ENCODE data around the gene C11orf21.

The C11orf21 gene

GRCh38 chr11:2263071-2263565, 38.6 kb downstream of the C11orf21 start:
- no peak overlapping the region for H3K4me3 ChIP-seq (ENCODE audit: low read depth, low read length)
- TF ChIP-seq, protein P1, sequence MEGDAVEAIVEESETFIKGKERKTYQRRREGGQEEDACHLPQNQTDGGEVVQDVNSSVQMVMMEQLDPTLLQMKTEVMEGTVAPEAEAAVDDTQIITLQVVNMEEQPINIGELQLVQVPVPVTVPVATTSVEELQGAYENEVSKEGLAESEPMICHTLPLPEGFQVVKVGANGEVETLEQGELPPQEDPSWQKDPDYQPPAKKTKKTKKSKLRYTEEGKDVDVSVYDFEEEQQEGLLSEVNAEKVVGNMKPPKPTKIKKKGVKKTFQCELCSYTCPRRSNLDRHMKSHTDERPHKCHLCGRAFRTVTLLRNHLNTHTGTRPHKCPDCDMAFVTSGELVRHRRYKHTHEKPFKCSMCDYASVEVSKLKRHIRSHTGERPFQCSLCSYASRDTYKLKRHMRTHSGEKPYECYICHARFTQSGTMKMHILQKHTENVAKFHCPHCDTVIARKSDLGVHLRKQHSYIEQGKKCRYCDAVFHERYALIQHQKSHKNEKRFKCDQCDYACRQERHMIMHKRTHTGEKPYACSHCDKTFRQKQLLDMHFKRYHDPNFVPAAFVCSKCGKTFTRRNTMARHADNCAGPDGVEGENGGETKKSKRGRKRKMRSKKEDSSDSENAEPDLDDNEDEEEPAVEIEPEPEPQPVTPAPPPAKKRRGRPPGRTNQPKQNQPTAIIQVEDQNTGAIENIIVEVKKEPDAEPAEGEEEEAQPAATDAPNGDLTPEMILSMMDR (IDR thresholded peaks at IDR 0.05; ENCODE audit: low read depth, low read length) = no peak

- H3K4me3 ChIP-seq (ENCODE audit: low read depth, low read length) = no peak overlapping the region
- TF ChIP-seq, protein P1 (IDR thresholded peaks at IDR 0.05; ENCODE audit: low read depth, low read length) = no peak
Observed at GRCh38 chr11:2262301-2263070, 39.2 kb downstream of the C11orf21 start.

DNA sequence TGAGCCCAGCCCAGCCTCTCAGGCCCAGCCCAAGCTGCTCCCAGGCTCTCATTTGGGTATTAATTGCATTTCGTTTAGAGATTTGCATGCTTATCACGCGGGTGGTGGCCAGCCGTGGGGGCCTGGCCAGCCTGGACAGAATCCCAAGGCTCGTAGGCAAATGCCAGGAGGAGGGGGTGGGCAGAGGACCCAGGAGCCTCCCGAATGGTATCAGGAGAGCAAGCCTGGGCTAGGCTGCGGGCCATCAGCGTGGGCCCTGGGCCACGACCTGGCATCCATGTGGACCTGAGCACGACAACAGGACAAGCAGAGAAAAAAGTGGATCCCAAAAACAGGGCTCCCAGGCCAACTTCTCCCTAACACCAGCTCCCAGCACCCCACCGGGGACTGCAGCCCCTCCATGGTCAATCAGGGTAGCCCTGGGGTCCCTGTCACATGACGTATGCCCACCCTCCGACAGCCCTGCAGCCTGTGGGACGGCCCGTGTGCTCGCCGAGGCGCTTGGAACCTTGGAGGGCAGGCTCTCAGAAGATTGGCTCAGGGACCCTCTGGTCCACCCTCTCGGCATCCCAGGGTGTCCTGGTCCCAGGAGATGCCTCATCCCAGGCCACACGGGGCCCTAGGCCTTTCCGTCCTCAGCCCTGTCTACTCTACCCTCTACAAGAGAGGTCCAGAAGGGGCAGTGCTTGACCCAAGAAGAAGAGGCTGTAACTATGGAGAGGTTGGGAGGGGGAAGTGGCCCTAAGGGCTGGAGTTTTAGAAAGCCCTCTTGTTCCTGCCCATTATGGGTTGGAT, 40.1 kb downstream of the C11orf21 start:
- H3K4me3 ChIP-seq (ENCODE audit: low read depth, low read length) = no peak overlapping the region
- TF ChIP-seq, protein P1 (IDR thresholded peaks at IDR 0.05; ENCODE audit: low read depth, low read length) = no peak

DNA sequence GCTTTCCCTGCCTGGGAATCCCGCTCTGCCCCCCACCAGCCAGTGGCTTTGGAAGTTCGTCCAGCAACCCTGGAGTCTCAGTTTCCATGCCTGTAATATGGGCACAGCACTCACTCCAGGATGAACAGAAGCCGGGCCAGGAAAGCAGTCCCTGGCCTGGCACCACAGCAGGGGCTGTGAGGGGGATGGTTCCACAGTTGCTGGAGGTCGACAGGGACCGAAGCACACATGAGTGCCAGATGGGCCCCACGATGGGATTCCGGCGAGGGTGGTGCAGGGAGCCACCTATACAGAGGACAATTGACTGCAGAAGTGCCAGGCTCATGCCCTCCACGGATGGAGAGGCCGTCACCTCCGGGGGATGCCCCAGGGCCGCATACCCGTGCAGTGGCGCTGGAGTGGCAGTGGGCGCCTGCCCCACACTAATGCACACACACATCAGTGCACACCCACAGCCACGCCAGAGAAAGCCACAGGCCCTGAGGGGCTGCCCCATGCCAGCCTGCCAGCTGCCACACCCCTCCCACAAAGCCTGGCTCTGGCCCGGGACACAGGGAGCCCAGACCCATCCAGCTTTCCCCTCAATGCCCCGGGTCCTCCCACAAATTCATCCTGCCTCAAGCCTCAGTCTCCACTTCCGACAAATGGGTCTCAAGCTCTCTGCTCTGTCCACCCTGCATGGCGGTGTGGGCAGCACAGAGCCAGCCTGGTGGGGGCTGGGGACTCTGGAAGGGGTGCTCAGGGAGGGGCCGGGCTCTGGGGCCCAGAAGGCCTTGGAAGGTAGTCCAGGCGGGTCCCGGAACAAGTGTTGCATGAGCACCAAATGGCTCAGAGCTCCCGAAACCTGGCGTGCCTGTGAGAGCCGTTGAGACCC, 41.0 kb downstream of the C11orf21 start:
- TF ChIP-seq, protein P1 (IDR thresholded peaks at IDR 0.05; ENCODE audit: low read depth, low read length) = no peak
- no peak overlapping the region for H3K4me3 ChIP-seq (ENCODE audit: low read depth, low read length)

GRCh38 chr11:2259897-2260451, 41.7 kb downstream of the C11orf21 start:
- no peak overlapping the region for H3K4me3 ChIP-seq (ENCODE audit: low read depth, low read length)
- TF ChIP-seq, protein P1 (IDR thresholded peaks at IDR 0.05; ENCODE audit: low read depth, low read length) = no peak

DNA sequence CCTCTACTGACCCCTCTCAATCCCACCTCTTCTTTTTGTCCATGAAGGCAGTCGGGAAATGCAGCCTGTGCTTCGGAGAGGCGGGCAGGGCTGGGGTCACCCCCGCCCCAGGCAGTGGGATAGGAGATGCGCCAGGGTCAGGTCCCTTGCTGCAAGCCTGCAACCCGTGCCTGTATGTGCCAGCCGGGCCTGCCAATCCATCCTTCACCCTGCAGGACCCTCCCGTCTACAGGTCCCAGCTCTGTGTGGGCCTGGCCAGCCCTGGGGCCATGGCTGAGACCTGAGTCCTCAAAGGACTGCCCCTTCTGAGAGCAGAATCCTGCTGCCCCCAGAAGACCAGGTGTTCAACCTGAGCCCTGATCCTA, 42.3 kb downstream of the C11orf21 start:
- H3K4me3 ChIP-seq (ENCODE audit: low read depth, low read length) = no peak overlapping the region
- TF ChIP-seq, protein P1 (IDR thresholded peaks at IDR 0.05; ENCODE audit: low read depth, low read length) = no peak
